ENCODE results near the gene FABP7. TPM values are rescaled to one million over a fixed set of nuclear protein-coding genes. Genes with fewer than 3 reads are reported as not detected.

FABP7 gene
- total and polyA plus RNA-seq, 2 experiments from 2014 or later = 6.6 to 15.7 TPM

DNA sequence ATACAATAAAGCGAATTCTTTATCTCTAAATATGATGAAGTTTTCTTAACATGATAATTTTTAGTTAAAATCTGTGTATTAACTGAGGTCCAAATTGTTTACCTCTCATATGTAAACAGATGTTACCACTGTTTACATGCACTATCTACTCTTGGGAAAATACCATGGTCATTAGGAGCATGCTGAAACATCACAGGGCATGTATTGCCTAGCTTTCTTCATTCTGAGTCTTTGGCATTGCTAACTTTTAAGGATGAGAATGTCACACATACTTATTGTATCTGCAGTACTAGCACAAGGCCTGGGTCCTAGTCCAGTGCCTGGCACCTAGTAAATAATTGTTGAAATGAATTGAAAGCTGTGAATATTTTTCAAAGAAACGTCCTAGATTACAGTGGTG lies 30.2 kb downstream of the FABP7 start:
- Mint-ChIP-seq H3K4me1 (no peaks in the 10 kb centered on the region), H3K4me3 (no peak overlapping the region), H3K27me3 (ENCODE audit: insufficient read depth, low read depth, poor library complexity) (peaks cover 2% of the 10 kb centered on the region), H3K36me3 (ENCODE audit: low read depth) (no peaks in the 10 kb centered on the region), H3K9me3 (no peaks in the 10 kb centered on the region), H3K27ac (no peak overlapping the region)
- H3K4me1 ChIP-seq (ENCODE audit: insufficient read depth) = no peaks in the 10 kb centered on the region
- no peak overlapping the region for H3K27ac ChIP-seq (ENCODE audit: low read depth)
- TF ChIP-seq POLR2AphosphoS5 (IDR thresholded peaks at IDR 0.05; ENCODE audit: low read depth) = no peak
- ATAC-seq (no peak), DNase-seq (ENCODE audit: low spot score) (no peak)
- H4K20me1 ChIP-seq (replicated peaks; ENCODE audit: insufficient read depth) = no peaks in the 10 kb centered on the region
- no peak overlapping the region for H2AFZ ChIP-seq
- H3F3A ChIP-seq (replicated peaks; ENCODE audit: low read depth) = no peaks in the 10 kb centered on the region
- no peaks in the 10 kb centered on the region for H3K36me3 ChIP-seq (ENCODE audit: insufficient read depth)
- no peaks in the 10 kb centered on the region for H3K79me2 ChIP-seq (replicated peaks; ENCODE audit: insufficient read depth)
- H3K4me3 ChIP-seq = no peak overlapping the region
- no peak overlapping the region for H3K4me2 ChIP-seq
- H3K27me3 ChIP-seq (ENCODE audit: insufficient read depth) = no peaks in the 10 kb centered on the region
- no peaks in the 10 kb centered on the region for H3K9me2 ChIP-seq (ENCODE audit: insufficient read depth)

DNA sequence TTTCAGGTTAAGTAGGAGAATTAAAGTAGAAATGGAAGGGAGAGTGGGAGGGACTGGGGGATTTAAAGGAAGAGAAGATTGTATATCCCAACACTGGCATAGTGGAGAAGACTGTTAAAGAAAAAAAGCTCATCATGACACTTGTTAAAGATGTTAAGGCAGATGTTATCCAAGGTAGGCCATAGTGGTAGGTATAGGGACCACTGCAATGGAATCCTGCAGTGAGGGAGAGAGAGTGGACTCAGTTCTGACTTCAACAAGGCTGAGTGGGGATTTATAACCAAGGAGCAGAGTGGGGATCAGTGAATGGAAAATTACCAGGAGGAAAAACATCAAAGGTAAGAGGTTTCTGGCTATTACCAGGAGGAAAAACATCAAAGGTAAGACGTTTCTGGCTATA lies 30.7 kb downstream of the FABP7 start:
- Mint-ChIP-seq H3K27me3 (ENCODE audit: insufficient read depth, low read depth, poor library complexity) (peaks cover 2% of the 10 kb centered on the region), H3K36me3 (ENCODE audit: low read depth) (no peaks in the 10 kb centered on the region), H3K4me3 (no peak overlapping the region), H3K27ac (no peak overlapping the region), H3K9me3 (no peaks in the 10 kb centered on the region), H3K4me1 (no peaks in the 10 kb centered on the region)
- no peaks in the 10 kb centered on the region for H3K9me2 ChIP-seq (ENCODE audit: insufficient read depth)
- H3K27ac ChIP-seq (ENCODE audit: low read depth) = no peak overlapping the region
- H3K4me1 ChIP-seq (ENCODE audit: insufficient read depth) = no peaks in the 10 kb centered on the region
- H3K36me3 ChIP-seq (ENCODE audit: insufficient read depth) = no peaks in the 10 kb centered on the region
- no peak overlapping the region for H2AFZ ChIP-seq
- DNase-seq (ENCODE audit: low spot score) = no peak
- no peak overlapping the region for H3K4me3 ChIP-seq
- ATAC-seq = peak; percentile 24; the same call in 1 of the 3 replicates
- no peaks in the 10 kb centered on the region for H3K79me2 ChIP-seq (replicated peaks; ENCODE audit: insufficient read depth)
- no peaks in the 10 kb centered on the region for H3K27me3 ChIP-seq (ENCODE audit: insufficient read depth)
- no peaks in the 10 kb centered on the region for H3F3A ChIP-seq (replicated peaks; ENCODE audit: low read depth)
- no peaks in the 10 kb centered on the region for H4K20me1 ChIP-seq (replicated peaks; ENCODE audit: insufficient read depth)
- no peak overlapping the region for H3K4me2 ChIP-seq
- no peak for TF ChIP-seq ZNF331 (CRISPR knock-in tag; IDR thresholded peaks at IDR 0.05; ENCODE audit: low read depth)
- TF ChIP-seq ZNF114 (CRISPR knock-in tag; IDR thresholded peaks at IDR 0.05) = no peak
- TF ChIP-seq, protein P1, sequence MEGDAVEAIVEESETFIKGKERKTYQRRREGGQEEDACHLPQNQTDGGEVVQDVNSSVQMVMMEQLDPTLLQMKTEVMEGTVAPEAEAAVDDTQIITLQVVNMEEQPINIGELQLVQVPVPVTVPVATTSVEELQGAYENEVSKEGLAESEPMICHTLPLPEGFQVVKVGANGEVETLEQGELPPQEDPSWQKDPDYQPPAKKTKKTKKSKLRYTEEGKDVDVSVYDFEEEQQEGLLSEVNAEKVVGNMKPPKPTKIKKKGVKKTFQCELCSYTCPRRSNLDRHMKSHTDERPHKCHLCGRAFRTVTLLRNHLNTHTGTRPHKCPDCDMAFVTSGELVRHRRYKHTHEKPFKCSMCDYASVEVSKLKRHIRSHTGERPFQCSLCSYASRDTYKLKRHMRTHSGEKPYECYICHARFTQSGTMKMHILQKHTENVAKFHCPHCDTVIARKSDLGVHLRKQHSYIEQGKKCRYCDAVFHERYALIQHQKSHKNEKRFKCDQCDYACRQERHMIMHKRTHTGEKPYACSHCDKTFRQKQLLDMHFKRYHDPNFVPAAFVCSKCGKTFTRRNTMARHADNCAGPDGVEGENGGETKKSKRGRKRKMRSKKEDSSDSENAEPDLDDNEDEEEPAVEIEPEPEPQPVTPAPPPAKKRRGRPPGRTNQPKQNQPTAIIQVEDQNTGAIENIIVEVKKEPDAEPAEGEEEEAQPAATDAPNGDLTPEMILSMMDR (conservative IDR thresholded peaks at IDR 0.05; ENCODE audit: low read depth in 2 of 2) = no peak
- no peak for TF ChIP-seq NANOG (IDR thresholded peaks at IDR 0.05; ENCODE audit: borderline replicate concordance)
- no peak for TF ChIP-seq EZH2phosphoT487 (IDR thresholded peaks at IDR 0.05; ENCODE audit: unreplicated experiment)
- no peak for TF ChIP-seq POLR2AphosphoS5 (IDR thresholded peaks at IDR 0.05; ENCODE audit: low read depth)
- TF ChIP-seq, protein P2, sequence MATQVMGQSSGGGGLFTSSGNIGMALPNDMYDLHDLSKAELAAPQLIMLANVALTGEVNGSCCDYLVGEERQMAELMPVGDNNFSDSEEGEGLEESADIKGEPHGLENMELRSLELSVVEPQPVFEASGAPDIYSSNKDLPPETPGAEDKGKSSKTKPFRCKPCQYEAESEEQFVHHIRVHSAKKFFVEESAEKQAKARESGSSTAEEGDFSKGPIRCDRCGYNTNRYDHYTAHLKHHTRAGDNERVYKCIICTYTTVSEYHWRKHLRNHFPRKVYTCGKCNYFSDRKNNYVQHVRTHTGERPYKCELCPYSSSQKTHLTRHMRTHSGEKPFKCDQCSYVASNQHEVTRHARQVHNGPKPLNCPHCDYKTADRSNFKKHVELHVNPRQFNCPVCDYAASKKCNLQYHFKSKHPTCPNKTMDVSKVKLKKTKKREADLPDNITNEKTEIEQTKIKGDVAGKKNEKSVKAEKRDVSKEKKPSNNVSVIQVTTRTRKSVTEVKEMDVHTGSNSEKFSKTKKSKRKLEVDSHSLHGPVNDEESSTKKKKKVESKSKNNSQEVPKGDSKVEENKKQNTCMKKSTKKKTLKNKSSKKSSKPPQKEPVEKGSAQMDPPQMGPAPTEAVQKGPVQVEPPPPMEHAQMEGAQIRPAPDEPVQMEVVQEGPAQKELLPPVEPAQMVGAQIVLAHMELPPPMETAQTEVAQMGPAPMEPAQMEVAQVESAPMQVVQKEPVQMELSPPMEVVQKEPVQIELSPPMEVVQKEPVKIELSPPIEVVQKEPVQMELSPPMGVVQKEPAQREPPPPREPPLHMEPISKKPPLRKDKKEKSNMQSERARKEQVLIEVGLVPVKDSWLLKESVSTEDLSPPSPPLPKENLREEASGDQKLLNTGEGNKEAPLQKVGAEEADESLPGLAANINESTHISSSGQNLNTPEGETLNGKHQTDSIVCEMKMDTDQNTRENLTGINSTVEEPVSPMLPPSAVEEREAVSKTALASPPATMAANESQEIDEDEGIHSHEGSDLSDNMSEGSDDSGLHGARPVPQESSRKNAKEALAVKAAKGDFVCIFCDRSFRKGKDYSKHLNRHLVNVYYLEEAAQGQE (IDR thresholded peaks at IDR 0.05; ENCODE audit: unreplicated experiment) = no peak
- TF ChIP-seq, protein P3, sequence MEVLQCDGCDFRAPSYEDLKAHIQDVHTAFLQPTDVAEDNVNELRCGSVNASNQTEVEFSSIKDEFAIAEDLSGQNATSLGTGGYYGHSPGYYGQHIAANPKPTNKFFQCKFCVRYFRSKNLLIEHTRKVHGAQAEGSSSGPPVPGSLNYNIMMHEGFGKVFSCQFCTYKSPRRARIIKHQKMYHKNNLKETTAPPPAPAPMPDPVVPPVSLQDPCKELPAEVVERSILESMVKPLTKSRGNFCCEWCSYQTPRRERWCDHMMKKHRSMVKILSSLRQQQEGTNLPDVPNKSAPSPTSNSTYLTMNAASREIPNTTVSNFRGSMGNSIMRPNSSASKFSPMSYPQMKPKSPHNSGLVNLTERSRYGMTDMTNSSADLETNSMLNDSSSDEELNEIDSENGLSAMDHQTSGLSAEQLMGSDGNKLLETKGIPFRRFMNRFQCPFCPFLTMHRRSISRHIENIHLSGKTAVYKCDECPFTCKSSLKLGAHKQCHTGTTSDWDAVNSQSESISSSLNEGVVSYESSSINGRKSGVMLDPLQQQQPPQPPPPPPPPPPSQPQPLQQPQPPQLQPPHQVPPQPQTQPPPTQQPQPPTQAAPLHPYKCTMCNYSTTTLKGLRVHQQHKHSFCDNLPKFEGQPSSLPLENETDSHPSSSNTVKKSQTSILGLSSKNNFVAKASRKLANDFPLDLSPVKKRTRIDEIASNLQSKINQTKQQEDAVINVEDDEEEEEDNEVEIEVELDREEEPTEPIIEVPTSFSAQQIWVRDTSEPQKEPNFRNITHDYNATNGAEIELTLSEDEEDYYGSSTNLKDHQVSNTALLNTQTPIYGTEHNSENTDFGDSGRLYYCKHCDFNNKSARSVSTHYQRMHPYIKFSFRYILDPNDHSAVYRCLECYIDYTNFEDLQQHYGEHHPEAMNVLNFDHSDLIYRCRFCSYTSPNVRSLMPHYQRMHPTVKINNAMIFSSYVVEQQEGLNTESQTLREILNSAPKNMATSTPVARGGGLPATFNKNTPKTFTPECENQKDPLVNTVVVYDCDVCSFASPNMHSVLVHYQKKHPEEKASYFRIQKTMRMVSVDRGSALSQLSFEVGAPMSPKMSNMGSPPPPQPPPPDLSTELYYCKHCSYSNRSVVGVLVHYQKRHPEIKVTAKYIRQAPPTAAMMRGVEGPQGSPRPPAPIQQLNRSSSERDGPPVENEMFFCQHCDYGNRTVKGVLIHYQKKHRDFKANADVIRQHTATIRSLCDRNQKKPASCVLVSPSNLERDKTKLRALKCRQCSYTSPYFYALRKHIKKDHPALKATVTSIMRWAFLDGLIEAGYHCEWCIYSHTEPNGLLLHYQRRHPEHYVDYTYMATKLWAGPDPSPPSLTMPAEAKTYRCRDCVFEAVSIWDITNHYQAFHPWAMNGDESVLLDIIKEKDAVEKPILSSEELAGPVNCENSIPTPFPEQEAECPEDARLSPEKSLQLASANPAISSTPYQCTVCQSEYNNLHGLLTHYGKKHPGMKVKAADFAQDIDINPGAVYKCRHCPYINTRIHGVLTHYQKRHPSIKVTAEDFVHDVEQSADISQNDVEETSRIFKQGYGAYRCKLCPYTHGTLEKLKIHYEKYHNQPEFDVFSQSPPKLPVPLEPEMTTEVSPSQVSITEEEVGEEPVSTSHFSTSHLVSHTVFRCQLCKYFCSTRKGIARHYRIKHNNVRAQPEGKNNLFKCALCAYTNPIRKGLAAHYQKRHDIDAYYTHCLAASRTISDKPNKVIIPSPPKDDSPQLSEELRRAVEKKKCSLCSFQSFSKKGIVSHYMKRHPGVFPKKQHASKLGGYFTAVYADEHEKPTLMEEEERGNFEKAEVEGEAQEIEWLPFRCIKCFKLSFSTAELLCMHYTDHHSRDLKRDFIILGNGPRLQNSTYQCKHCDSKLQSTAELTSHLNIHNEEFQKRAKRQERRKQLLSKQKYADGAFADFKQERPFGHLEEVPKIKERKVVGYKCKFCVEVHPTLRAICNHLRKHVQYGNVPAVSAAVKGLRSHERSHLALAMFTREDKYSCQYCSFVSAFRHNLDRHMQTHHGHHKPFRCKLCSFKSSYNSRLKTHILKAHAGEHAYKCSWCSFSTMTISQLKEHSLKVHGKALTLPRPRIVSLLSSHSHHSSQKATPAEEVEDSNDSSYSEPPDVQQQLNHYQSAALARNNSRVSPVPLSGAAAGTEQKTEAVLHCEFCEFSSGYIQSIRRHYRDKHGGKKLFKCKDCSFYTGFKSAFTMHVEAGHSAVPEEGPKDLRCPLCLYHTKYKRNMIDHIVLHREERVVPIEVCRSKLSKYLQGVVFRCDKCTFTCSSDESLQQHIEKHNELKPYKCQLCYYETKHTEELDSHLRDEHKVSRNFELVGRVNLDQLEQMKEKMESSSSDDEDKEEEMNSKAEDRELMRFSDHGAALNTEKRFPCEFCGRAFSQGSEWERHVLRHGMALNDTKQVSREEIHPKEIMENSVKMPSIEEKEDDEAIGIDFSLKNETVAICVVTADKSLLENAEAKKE (CRISPR knock-in tag; IDR thresholded peaks at IDR 0.05) = no peak
- TF ChIP-seq EZH2 (IDR thresholded peaks at IDR 0.05; ENCODE audit: low read depth, unreplicated experiment) = no peak
- no peak for TF ChIP-seq CREB1 (CRISPR knock-in tag; IDR thresholded peaks at IDR 0.05; ENCODE audit: low read depth)
- no peak for TF ChIP-seq JUNB (IDR thresholded peaks at IDR 0.05; ENCODE audit: unreplicated experiment)

All from GM23338 (cell line).